Sigmoid colon (tissue), 7 donors: ENCODE data around the gene HES5. TPM values are rescaled to one million over a fixed set of nuclear protein-coding genes. Genes with fewer than 3 reads are reported as not detected.
"Not testable (repeated sequence)": the region's sequence is repeated elsewhere in the genome, so short reads cannot be mapped to it uniquely, and the experiment has no call there.

Experiments
- DNase-seq: peaks from one replicate; pipeline ENCODE4 v3.0.0-alpha.2; 2019
- H3K27ac ChIP-seq, 4 donors: fragments of 200-600 bp; sonication (generic); one replicate each; pipeline ENCODE4 v1.5.1; 2016 to 2019; ENCODE audit warnings: mild to moderate bottlenecking in 1 of 4
- H3K27me3 ChIP-seq, 3 donors: fragments of 200-600 bp; sonication (generic); one replicate each; pipeline ENCODE4 v1.5.1; 2019; ENCODE audit warnings: mild to moderate bottlenecking in 1 of 3
- H3K36me3 ChIP-seq, 4 donors: fragments of 200-600 bp; sonication (generic); one replicate each; pipeline ENCODE4 v1.5.1; 2016 to 2019
- H3K4me1 ChIP-seq, 4 donors: fragments of 200-600 bp; sonication (generic); one replicate each; pipeline ENCODE4 v1.5.1; 2017 to 2019
- H3K4me3 ChIP-seq, 4 donors: fragments of 200-600 bp; sonication (generic); one replicate each; pipeline ENCODE4 v1.5.1; 2017 to 2019; ENCODE audit warnings: mild to moderate bottlenecking in 2 of 4, moderate library complexity in 1 of 4
- H3K9me3 ChIP-seq, 4 donors: fragments of 200-600 bp in 3 of 4; sonication (generic) in 3 of 4; one replicate each; pipeline versions ENCODE4 v1.5.1 to v1.6.1; 2013 to 2019
- CTCF ChIP-seq, 4 experiments: fragments of 450-650 bp in 3 of 4; fragments of 200-600 bp in 1 of 4; IDR thresholded peaks; one replicate each; pipeline ENCODE4 v1.5.1; 2016 to 2019; ENCODE audit warnings: antibody characterized with exemption in 4 of 4, mild to moderate bottlenecking in 3 of 4, moderate library complexity in 2 of 4
- EP300 ChIP-seq, 4 donors: sonication (generic); formaldehyde crosslinking; IDR thresholded peaks; one replicate each; pipeline ENCODE4 v1.6.1; 2017; ENCODE audit warnings: antibody characterized with exemption in 4 of 4
- POLR2A ChIP-seq, 2 donors: fragments of 450-650 bp; IDR thresholded peaks; one replicate each; pipeline ENCODE4 v1.6.1; 2016; ENCODE audit warnings: antibody characterized with exemption in 2 of 2, mild to moderate bottlenecking in 2 of 2, moderate library complexity in 2 of 2
- POLR2AphosphoS5 ChIP-seq, 4 donors: sonication (generic); formaldehyde crosslinking; IDR thresholded peaks; one replicate each; pipeline ENCODE4 v1.6.1; 2017; ENCODE audit warnings: antibody characterized with exemption in 4 of 4
- WGBS, 2 donors: extraction: QIAGEN DNeasy Blood & Tissue Kit; methylation state at CpG; one replicate each; pipeline ENCODE4 v1.1.7; 2013; 5-methylcytosine and 5-hydroxymethylcytosine counted together
- intact Hi-C: fragments of 100-400 bp; cut with DNase I; formaldehyde crosslinking; loops from one replicate; pipeline ENCODE4 v1.15.1; 2023
- polyA plus RNA-seq, 3 donors: library from polyadenylated mRNA; stranded (reverse); fragments of 200-250 nt; gene quantifications; one replicate each; pipeline ENCODE4 v1.2.3, GENCODE V29; 2013
- total RNA-seq, 4 donors: library from RNA; depleted of rRNA; stranded (reverse); fragments of >200 nt; gene quantifications; one replicate each; pipeline ENCODE4 v1.1.0, GENCODE V29; 2016
- donor health status: healthy with polysubstance abuse.
- donor health status: Bipolar disorder and iron deficiency.
- donor health status: healthy.

HES5 gene
- total and polyA plus RNA-seq, 7 donors, result 0.36 to 1.2 (median 0.61) TPM; not detected in 4

GRCh38 chr1:2573250-2573920 lies 43.3 kb upstream of the HES5 start:
- intact Hi-C loops, result no loop called here
- Histone ChIP-seq H3K27ac (no peak overlapping the region), H3K36me3 (no peaks in the 10 kb centered on the region), H3K4me1 (no peaks in the 10 kb centered on the region), H3K4me3 (no peak overlapping the region), H3K9me3 (peaks cover 0 to 7% (median 1%) of the 10 kb centered on the region in 4 donors), H3K27me3 (peaks cover 9 to 56% (median 23%) of the 10 kb centered on the region in 3 donors)
- TF ChIP-seq POLR2AphosphoS5 (IDR thresholded peaks at IDR 0.05), result no peak
- TF ChIP-seq CTCF (IDR thresholded peaks at IDR 0.05), result no peak
- TF ChIP-seq POLR2A (IDR thresholded peaks at IDR 0.05), result no peak
- TF ChIP-seq EP300 (IDR thresholded peaks at IDR 0.05), result no peak
- 85 to 94% methylated on average over 8 of the region's 8 CpGs for WGBS, 2 donors
- DNase-seq, result no peak

GRCh38 chr1:2571348-2571747 lies 41.3 kb upstream of the HES5 start:
- Histone ChIP-seq H3K27ac (no peak overlapping the region), H3K9me3 (peaks cover 0 to 7% (median 1%) of the 10 kb centered on the region in 4 donors), H3K4me1 (no peaks in the 10 kb centered on the region), H3K36me3 (no peaks in the 10 kb centered on the region), H3K27me3 (peaks cover 3 to 60% (median 27%) of the 10 kb centered on the region in 3 donors), H3K4me3 (no peak overlapping the region)
- intact Hi-C loops, result no loop called here
- DNase-seq, result no peak
- no peak for TF ChIP-seq POLR2AphosphoS5 (IDR thresholded peaks at IDR 0.05)
- no peak for TF ChIP-seq EP300 (IDR thresholded peaks at IDR 0.05)
- TF ChIP-seq CTCF (IDR thresholded peaks at IDR 0.05), result no peak
- no peak for TF ChIP-seq POLR2A (IDR thresholded peaks at IDR 0.05)
- 88 to 90% methylated on average over 9 of the region's 9 CpGs for WGBS, 2 donors

- H3K9me3 ChIP-seq, result peaks cover 0 to 7% (median 1%) of the 10 kb centered on the region in 4 donors
- H3K27ac ChIP-seq, result no peak overlapping the region
- TF ChIP-seq POLR2AphosphoS5 (IDR thresholded peaks at IDR 0.05) (no peak), EP300 (IDR thresholded peaks at IDR 0.05) (no peak), POLR2A (IDR thresholded peaks at IDR 0.05) (no peak), CTCF (IDR thresholded peaks at IDR 0.05) (no peak)
- no peak overlapping the region for H3K4me3 ChIP-seq
- DNase-seq, result no peak
- H3K4me1 ChIP-seq, result no peaks in the 10 kb centered on the region
- no peaks in the 10 kb centered on the region for H3K36me3 ChIP-seq
- WGBS, 2 donors, result 86 to 89% methylated on average over 17 of the region's 17 CpGs
- intact Hi-C loops, result no loop called here
- peaks cover 0 to 57% (median 25%) of the 10 kb centered on the region in 3 donors for H3K27me3 ChIP-seq
These were observed 40.3 kb upstream of the HES5 start for GRCh38 chr1:2570332-2570731.

GRCh38 chr1:2569703-2570102 lies 39.6 kb upstream of the HES5 start:
- H3K27ac ChIP-seq, H3K36me3 ChIP-seq, H3K9me3 ChIP-seq, DNase-seq, H3K4me1 ChIP-seq, intact Hi-C loops, H3K4me3 ChIP-seq: not testable (repeated sequence)
- peaks cover 0 to 55% (median 24%) of the 10 kb centered on the region in 3 donors for H3K27me3 ChIP-seq
- 84 to 89% methylated on average over 13 of the region's 13 CpGs for WGBS, 2 donors

GRCh38 chr1:2569060-2569459 lies 39.0 kb upstream of the HES5 start:
- Histone ChIP-seq H3K9me3 (peaks cover 0 to 7% (median 1%) of the 10 kb centered on the region in 4 donors), H3K4me3 (no peak overlapping the region), H3K36me3 (no peaks in the 10 kb centered on the region), H3K27ac (no peak overlapping the region), H3K4me1 (no peaks in the 10 kb centered on the region), H3K27me3 (peaks cover 0 to 51% (median 24%) of the 10 kb centered on the region in 3 donors)
- no peak for DNase-seq
- intact Hi-C loops, result no loop called here
- WGBS, 2 donors, result 87 to 88% methylated on average over 17 of the region's 17 CpGs
- TF ChIP-seq POLR2AphosphoS5 (IDR thresholded peaks at IDR 0.05) (no peak), EP300 (IDR thresholded peaks at IDR 0.05) (no peak), CTCF (IDR thresholded peaks at IDR 0.05) (no peak), POLR2A (IDR thresholded peaks at IDR 0.05) (no peak)

- intact Hi-C loops, H3K27ac ChIP-seq, H3K4me3 ChIP-seq, H3K36me3 ChIP-seq, DNase-seq, H3K9me3 ChIP-seq, H3K4me1 ChIP-seq: not testable (repeated sequence)
- 68 to 80% methylated on average over 13 to 14 of the region's 17 CpGs for WGBS, 2 donors
- peaks cover 0 to 51% (median 24%) of the 10 kb centered on the region in 3 donors for H3K27me3 ChIP-seq
These were observed 38.2 kb upstream of the HES5 start for GRCh38 chr1:2568187-2568816.
